Measurements from ENCODE around the gene DDX47.

Gene DDX47

GRCh38 chr12:12813120-12814101 is at the start of gene DDX47:
DDX47 (plus strand) TSS chr12:12813346; CDS start chr12:12813368, 22 bp downstream.
- peak within 1 kb of the TSS; percentile 92 for H3K4me3 Mint-ChIP-seq
- no peaks in the 10 kb centered on the region for H3K27me3 Mint-ChIP-seq
- DNase-seq, result peak; percentile 99
- H3K9me3 Mint-ChIP-seq, result no peaks in the 10 kb centered on the region
- H3K36me3 Mint-ChIP-seq (ENCODE audit: low read depth), result peaks cover 50% of the 10 kb centered on the region
- H3K4me1 Mint-ChIP-seq (ENCODE audit: low read depth), result peaks cover 62% of the 10 kb centered on the region
- peak within 1 kb of the TSS; percentile 94 for H3K27ac Mint-ChIP-seq

DNA sequence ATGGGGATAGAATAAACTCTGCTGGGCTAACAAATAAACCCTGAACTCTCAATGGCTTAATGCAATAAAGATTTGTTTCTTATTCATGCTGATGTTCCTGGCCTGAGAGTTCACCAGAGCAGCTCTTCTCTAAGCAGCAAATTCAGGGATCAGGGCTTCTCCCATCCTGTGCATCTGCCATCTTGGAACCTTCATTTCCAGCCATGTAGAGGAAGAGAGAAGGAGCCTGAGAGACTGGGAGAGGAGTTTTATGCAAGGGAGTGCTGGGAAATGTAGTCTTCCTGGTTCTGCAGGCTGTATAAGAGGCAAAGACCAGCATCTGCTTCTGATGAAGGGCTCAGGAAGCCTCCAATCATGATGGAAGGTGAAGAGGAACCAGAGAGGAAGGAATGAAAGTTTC is 48.3 kb upstream of the DDX47 start:
- Mint-ChIP-seq H3K36me3 (ENCODE audit: low read depth) (no peaks in the 10 kb centered on the region), H3K4me3 (no peak overlapping the region), H3K4me1 (ENCODE audit: low read depth) (no peaks in the 10 kb centered on the region), H3K9me3 (peaks cover 1% of the 10 kb centered on the region), H3K27ac (no peak overlapping the region), H3K27me3 (no peaks in the 10 kb centered on the region)
- no peak for DNase-seq

GRCh38 chr12:12770262-12770661 is 42.9 kb upstream of the DDX47 start:
- Mint-ChIP-seq H3K4me3 (no peak overlapping the region), H3K9me3 (peaks cover 11% of the 10 kb centered on the region), H3K36me3 (ENCODE audit: low read depth) (no peaks in the 10 kb centered on the region), H3K27me3 (no peaks in the 10 kb centered on the region), H3K4me1 (ENCODE audit: low read depth) (no peaks in the 10 kb centered on the region), H3K27ac (no peak overlapping the region)
- DNase-seq, result no peak

GRCh38 chr12:12774791-12775190 is 38.4 kb upstream of the DDX47 start:
- H3K4me3 Mint-ChIP-seq, result no peak overlapping the region
- H3K4me1 Mint-ChIP-seq (ENCODE audit: low read depth), result no peaks in the 10 kb centered on the region
- no peak for DNase-seq
- no peak overlapping the region for H3K27ac Mint-ChIP-seq
- peaks cover 10% of the 10 kb centered on the region for H3K9me3 Mint-ChIP-seq
- H3K27me3 Mint-ChIP-seq, result no peaks in the 10 kb centered on the region
- no peaks in the 10 kb centered on the region for H3K36me3 Mint-ChIP-seq (ENCODE audit: low read depth)

DNA sequence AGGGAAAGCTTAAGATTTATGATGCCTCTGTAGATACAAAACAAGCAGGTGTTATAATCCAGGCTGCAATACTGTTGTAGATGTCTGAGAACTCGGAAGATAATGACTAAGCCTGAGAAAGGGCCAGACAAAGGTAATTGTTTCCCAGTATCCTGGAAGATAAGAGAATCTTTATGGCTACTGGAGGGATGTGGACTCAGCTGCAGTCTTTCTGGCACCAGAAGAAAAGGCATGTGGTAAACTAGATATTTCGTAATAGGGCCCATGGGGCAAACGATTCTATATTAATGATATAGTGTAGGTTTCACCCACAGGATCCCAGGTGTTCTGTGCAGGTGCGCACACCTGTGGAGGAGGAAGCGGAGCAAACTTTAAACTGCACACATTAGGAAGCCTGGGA is 36.9 kb upstream of the DDX47 start:
- no peaks in the 10 kb centered on the region for H3K27me3 Mint-ChIP-seq
- no peaks in the 10 kb centered on the region for H3K4me1 Mint-ChIP-seq (ENCODE audit: low read depth)
- no peak for DNase-seq
- no peaks in the 10 kb centered on the region for H3K36me3 Mint-ChIP-seq (ENCODE audit: low read depth)
- no peak overlapping the region for H3K4me3 Mint-ChIP-seq
- H3K9me3 Mint-ChIP-seq, result peaks cover 5% of the 10 kb centered on the region
- H3K27ac Mint-ChIP-seq, result no peak overlapping the region

DNA sequence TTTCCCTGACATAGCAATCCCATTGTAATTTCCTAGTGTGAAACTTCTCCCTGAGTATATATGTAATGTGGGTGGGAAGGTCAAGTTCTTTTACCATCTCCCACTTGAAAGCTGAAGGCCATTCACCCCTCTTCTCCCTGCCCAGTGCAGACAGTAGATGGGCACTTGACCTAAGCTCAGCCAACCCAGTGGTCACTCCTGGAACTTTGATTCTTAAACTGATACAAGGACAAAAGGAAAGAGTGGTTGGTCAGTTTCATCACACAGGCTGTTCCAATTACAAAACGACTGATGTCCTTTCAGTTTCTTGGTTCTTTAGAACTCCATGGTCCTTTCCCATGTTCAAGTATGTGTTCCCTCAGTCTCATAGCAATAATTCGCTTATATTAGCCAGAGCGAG is 36.1 kb upstream of the DDX47 start:
- Mint-ChIP-seq H3K4me1 (ENCODE audit: low read depth) (no peaks in the 10 kb centered on the region), H3K27ac (no peak overlapping the region), H3K36me3 (ENCODE audit: low read depth) (no peaks in the 10 kb centered on the region), H3K4me3 (no peak overlapping the region), H3K9me3 (peaks cover 5% of the 10 kb centered on the region), H3K27me3 (no peaks in the 10 kb centered on the region)
- DNase-seq, result no peak

- no peaks in the 10 kb centered on the region for H3K36me3 Mint-ChIP-seq (ENCODE audit: low read depth)
- H3K27ac Mint-ChIP-seq, result no peak overlapping the region
- DNase-seq, result no peak
- no peaks in the 10 kb centered on the region for H3K9me3 Mint-ChIP-seq
- no peaks in the 10 kb centered on the region for H3K27me3 Mint-ChIP-seq
- no peak overlapping the region for H3K4me3 Mint-ChIP-seq
- no peaks in the 10 kb centered on the region for H3K4me1 Mint-ChIP-seq (ENCODE audit: low read depth)
These were observed 34.1 kb upstream of the DDX47 start for GRCh38 chr12:12779007-12779406.

- Mint-ChIP-seq H3K36me3 (ENCODE audit: low read depth) (no peaks in the 10 kb centered on the region), H3K9me3 (no peaks in the 10 kb centered on the region), H3K27ac (no peak overlapping the region), H3K27me3 (no peaks in the 10 kb centered on the region), H3K4me1 (ENCODE audit: low read depth) (no peaks in the 10 kb centered on the region), H3K4me3 (no peak overlapping the region)
- no peak for DNase-seq
These were observed 33.6 kb upstream of the DDX47 start for GRCh38 chr12:12779529-12779928.

DNA sequence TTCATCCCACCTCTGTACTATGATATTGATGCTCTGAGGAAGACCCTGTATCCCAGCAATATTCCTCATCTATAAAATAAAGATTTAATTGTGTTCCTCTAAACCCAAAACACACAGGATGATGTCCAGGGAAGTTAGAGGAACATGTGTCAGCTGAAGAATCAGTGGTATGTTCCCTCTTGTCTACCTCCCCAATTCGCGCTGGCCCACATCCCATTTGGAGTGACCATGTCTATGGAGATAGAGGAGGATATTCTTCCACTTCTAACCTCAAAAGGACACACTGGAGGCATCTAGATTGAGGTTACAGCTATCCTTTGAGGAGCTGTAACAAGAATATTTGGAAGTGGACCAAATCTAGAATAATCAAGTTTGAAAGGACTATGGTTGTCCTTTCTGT is 29.0 kb upstream of the DDX47 start:
- no peak overlapping the region for H3K4me3 Mint-ChIP-seq
- no peaks in the 10 kb centered on the region for H3K36me3 Mint-ChIP-seq (ENCODE audit: low read depth)
- DNase-seq, result no peak
- no peak overlapping the region for H3K27ac Mint-ChIP-seq
- H3K4me1 Mint-ChIP-seq (ENCODE audit: low read depth), result peaks cover 33% of the 10 kb centered on the region
- no peaks in the 10 kb centered on the region for H3K9me3 Mint-ChIP-seq
- H3K27me3 Mint-ChIP-seq, result no peaks in the 10 kb centered on the region

DNA sequence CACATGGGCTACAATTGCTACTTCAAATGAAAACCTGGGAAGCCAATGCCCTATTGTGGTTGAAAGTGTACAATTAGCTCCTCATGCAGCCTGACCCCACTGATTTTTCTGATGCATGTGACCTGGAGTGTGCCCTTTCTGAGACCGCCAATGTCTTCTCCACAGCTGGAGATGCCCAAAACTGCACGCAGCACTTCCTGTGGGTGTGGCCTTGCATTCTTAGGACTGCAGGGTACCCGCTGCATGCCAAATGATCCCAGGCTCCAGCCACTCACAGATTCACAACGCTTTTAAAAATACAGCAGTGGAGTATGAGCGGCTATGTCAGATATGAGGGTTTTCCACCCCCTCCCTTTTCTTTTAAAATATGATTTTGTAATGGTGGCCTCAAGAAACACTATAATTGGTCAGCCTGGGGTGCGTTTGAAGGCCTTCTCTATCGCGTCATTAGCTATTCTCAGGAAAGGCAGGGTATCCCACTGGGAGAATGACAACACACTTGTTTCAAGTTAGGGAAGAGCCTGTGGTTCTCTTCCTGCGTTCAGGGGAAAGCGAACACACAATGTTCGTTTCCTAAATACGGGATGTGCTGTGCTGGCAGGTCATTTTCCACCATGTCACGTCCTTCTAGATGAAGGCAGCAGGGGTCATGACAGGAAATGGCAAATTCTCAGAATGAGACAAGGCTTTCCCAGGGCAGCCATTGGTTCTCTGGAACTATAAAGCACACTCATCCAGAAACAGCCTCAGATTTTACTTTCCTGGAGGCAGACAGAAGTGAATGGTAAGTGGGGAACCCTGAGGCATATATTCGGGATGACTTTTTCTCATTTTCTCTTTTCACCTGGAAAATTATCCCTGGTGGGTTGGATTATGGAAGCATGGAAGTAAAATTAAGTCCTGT is 28.0 kb upstream of the DDX47 start, which contains the start of gene APOLD1:
APOLD1 (plus strand) TSS at position 749 of the 904 bp plus-strand sequence; CDS start at position 782, 33 bp downstream.
- no peaks in the 10 kb centered on the region for H3K27me3 Mint-ChIP-seq
- H3K36me3 Mint-ChIP-seq (ENCODE audit: low read depth), result no peaks in the 10 kb centered on the region
- peaks cover 35% of the 10 kb centered on the region for H3K4me1 Mint-ChIP-seq (ENCODE audit: low read depth)
- H3K4me3 Mint-ChIP-seq, result peak within 1 kb of the TSS; percentile 83
- peak within 1 kb of the TSS; percentile 85 for H3K27ac Mint-ChIP-seq
- H3K9me3 Mint-ChIP-seq, result no peaks in the 10 kb centered on the region
- DNase-seq, result no peak

DNA sequence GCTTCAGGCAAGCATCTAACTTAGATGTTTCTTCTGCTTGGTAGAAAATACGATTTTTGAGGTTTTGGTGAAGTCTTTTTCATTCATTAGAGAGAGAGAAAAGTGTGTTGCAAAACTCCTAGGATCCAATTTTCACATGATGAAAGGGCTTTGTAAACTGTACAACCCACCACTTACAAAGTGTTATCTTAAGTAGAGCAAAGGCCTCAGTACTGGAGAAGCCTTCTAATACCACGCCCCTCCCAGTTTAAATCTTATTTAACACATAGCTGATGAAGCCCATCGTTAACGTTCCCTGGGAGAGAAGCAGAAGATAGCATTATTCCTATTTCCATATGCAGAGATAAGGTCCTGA is 26.8 kb upstream of the DDX47 start:
- Mint-ChIP-seq H3K27me3 (no peaks in the 10 kb centered on the region), H3K4me3 (peak overlapping the region; percentile 83), H3K36me3 (ENCODE audit: low read depth) (no peaks in the 10 kb centered on the region), H3K27ac (peak overlapping the region; percentile 85), H3K4me1 (ENCODE audit: low read depth) (peaks cover 35% of the 10 kb centered on the region), H3K9me3 (no peaks in the 10 kb centered on the region)
- no peak for DNase-seq

DNA sequence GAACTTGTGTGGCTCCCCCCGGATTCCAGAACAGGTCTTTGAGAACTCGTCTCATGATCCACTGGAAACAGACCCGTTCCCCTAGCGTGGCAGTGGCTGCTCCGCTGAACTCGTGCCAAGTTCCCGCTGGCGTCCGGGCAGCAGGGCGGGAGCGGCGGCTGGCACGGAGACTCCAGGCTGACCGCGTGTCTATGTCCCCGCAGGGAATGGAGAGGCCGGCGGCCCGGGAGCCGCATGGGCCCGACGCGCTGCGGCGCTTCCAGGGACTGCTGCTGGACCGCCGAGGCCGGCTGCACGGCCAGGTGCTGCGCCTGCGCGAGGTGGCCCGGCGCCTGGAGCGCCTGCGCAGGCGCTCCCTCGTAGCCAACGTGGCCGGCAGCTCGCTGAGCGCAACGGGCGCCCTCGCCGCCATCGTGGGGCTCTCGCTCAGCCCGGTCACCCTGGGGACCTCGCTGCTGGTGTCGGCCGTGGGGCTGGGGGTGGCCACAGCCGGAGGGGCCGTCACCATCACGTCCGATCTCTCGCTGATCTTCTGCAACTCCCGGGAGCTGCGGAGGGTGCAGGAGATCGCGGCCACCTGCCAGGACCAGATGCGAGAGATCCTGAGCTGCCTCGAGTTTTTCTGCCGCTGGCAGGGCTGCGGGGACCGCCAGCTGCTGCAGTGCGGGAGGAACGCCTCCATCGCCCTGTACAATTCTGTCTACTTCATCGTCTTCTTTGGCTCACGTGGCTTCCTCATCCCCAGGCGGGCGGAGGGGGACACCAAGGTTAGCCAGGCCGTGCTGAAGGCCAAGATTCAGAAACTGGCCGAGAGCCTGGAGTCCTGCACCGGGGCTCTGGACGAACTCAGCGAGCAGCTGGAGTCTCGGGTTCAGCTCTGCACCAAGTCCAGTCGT is 26.2 kb upstream of the DDX47 start:
- DNase-seq, result peak; percentile 86
- Mint-ChIP-seq H3K4me1 (ENCODE audit: low read depth) (peaks cover 35% of the 10 kb centered on the region), H3K9me3 (no peaks in the 10 kb centered on the region), H3K27me3 (no peaks in the 10 kb centered on the region), H3K36me3 (ENCODE audit: low read depth) (no peaks in the 10 kb centered on the region), H3K27ac (peak overlapping the region; percentile 95), H3K4me3 (peak overlapping the region; percentile 83)

- no peaks in the 10 kb centered on the region for H3K36me3 Mint-ChIP-seq (ENCODE audit: low read depth)
- H3K4me1 Mint-ChIP-seq (ENCODE audit: low read depth), result peaks cover 35% of the 10 kb centered on the region
- DNase-seq, result peak; percentile 43
- H3K9me3 Mint-ChIP-seq, result no peaks in the 10 kb centered on the region
- H3K27me3 Mint-ChIP-seq, result no peaks in the 10 kb centered on the region
- peak overlapping the region; percentile 83 for H3K4me3 Mint-ChIP-seq
- H3K27ac Mint-ChIP-seq, result peak overlapping the region; percentile 95
These were observed 25.0 kb upstream of the DDX47 start for GRCh38 chr12:12788131-12788530.

All from activated T-cell treated with anti-CD3 and anti-CD28 coated beads, Interleukin-2, amount 50 U/mL, for 24 hours (primary cell).